HG02973 (cell line): ENCODE data around the gene TRAF5.

Experiments used
- ATAC-seq: cut with Tn5 transposase; IDR thresholded peaks from one replicate; pipeline ENCODE4 v1.9.1; 2021; ENCODE audit warnings: moderate library complexity; ENCODE audit not compliant: unreplicated experiment

Gene TRAF5

DNA sequence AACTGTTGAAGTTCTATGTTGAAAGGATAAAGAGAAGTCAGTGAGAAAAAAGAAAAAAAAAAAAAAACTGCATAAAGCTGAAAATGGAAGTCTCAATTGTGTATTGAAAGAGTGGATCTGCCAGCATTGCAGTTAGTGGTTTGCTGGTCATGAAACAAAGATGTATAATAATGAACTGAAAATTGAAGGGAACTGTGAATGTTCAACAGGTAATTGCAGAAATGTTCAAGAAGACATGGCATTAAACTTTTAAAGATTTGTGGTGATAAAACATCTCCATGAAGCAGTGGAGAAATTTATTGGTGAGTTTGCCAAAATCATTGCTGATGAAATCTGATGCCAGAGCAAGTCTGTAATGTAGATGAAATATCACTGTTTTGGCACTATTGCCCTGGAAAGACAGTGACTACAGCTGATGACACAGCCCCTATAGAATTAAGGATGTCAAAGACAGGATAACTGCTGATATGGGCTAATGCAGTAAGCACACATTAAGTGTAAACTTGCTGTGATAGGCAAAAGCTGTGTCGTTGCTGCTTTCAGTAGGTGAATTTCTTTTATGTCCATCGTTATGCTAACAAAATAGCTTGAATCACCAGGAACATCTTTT lies 94.3 kb downstream of the TRAF5 start:
- no peak for ATAC-seq

DNA sequence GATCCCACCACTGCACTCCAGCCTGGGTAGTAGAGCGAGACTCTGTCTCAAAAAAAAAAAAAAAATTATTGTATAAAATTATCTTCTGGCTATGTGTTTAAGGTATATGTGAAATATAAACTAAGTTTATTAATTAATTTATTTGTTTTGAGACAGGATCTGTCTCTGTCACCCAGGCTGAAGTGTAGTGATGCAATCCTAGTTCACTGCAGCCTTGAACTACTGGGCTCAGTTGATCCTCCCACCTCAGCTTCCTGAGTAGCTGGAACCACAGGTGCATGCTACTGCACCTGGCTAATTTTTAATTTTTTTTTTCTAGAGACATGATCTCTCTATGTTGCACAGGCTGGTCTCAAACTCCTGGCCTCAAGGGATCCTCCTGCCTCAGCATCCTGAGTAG lies 97.4 kb downstream of the TRAF5 start:
- ATAC-seq = no peak
